ENCODE data around the gene SLC25A45. TPM values are rescaled to one million over a fixed set of nuclear protein-coding genes. Genes with fewer than 3 reads are reported as not detected.

SLC25A45 gene
- total and polyA plus RNA-seq, 2 donors (not counting 1 experiment from before 2014, with no cell fraction given): 16.4 to 80.6 TPM

Other genes starting within 250 kb of the SLC25A45 start
- gene SYVN1, start 248.1 kb downstream of the SLC25A45 start, total RNA-seq: 187 and 188 TPM in 2 replicates
- 250 and 282 TPM in 2 replicates for gene SYVN1, start 248.1 kb downstream of the SLC25A45 start, polyA plus RNA-seq
- gene SPDYC, start 212.4 kb downstream of the SLC25A45 start, total RNA-seq: not detected in 2 replicates
- not detected in 2 replicates for gene SPDYC, start 212.4 kb downstream of the SLC25A45 start, polyA plus RNA-seq
- 192 and 202 TPM in 2 replicates for gene CAPN1, start 200.7 kb downstream of the SLC25A45 start, total RNA-seq
- 175 and 192 TPM in 2 replicates for gene CAPN1, start 200.7 kb downstream of the SLC25A45 start, polyA plus RNA-seq
- 28.7 and 33.2 TPM in 2 replicates for gene POLA2, start 120.7 kb downstream of the SLC25A45 start, total RNA-seq
- gene POLA2, start 120.7 kb downstream of the SLC25A45 start, polyA plus RNA-seq: 11.0 and 13.0 TPM in 2 replicates
- 1.1 and 1.5 TPM in 2 replicates for gene CDC42EP2, start 67.8 kb downstream of the SLC25A45 start, total RNA-seq
- 0.69 TPM in 1 of 2 replicates, not detected in the other for gene CDC42EP2, start 67.8 kb downstream of the SLC25A45 start, polyA plus RNA-seq
- gene DPF2, start 48.8 kb downstream of the SLC25A45 start, total RNA-seq: 122 and 124 TPM in 2 replicates
- 40.9 and 66.8 TPM in 2 replicates for gene DPF2, start 48.8 kb downstream of the SLC25A45 start, polyA plus RNA-seq
- 6.1 and 7.5 TPM in 2 replicates for gene TIGD3, start 27.9 kb downstream of the SLC25A45 start, total RNA-seq
- gene TIGD3, start 27.9 kb downstream of the SLC25A45 start, polyA plus RNA-seq: 2.7 and 3.8 TPM in 2 replicates
- 73.6 and 82.5 TPM in 2 replicates for gene FRMD8, start 4.0 kb upstream of the SLC25A45 start, total RNA-seq
- gene FRMD8, start 4.0 kb upstream of the SLC25A45 start, polyA plus RNA-seq: 35.1 and 44.3 TPM in 2 replicates
- 1,620 and 1,642 TPM in 2 replicates for gene NEAT1, start 40.2 kb upstream of the SLC25A45 start, total RNA-seq
- 66.7 and 127 TPM in 2 replicates for gene NEAT1, start 40.2 kb upstream of the SLC25A45 start, polyA plus RNA-seq
- 32,417 and 34,445 TPM in 2 replicates for gene MALAT1, start 116.4 kb upstream of the SLC25A45 start, total RNA-seq
- 461 and 646 TPM in 2 replicates for gene MALAT1, start 116.4 kb upstream of the SLC25A45 start, polyA plus RNA-seq
- gene SCYL1, start 142.4 kb upstream of the SLC25A45 start, total RNA-seq: 72.3 and 85.5 TPM in 2 replicates
- gene SCYL1, start 142.4 kb upstream of the SLC25A45 start, polyA plus RNA-seq: 76.1 and 76.5 TPM in 2 replicates
- gene LTBP3, start 175.7 kb upstream of the SLC25A45 start, total RNA-seq: 69.0 and 69.7 TPM in 2 replicates
- 65.1 and 84.8 TPM in 2 replicates for gene LTBP3, start 175.7 kb upstream of the SLC25A45 start, polyA plus RNA-seq
- 22.1 and 24.0 TPM in 2 replicates for gene ZNRD2, start 187.8 kb upstream of the SLC25A45 start, total RNA-seq
- gene ZNRD2, start 187.8 kb upstream of the SLC25A45 start, polyA plus RNA-seq: 98.0 and 112 TPM in 2 replicates
- 29.7 and 30.4 TPM in 2 replicates for gene FAM89B, start 189.9 kb upstream of the SLC25A45 start, total RNA-seq
- gene FAM89B, start 189.9 kb upstream of the SLC25A45 start, polyA plus RNA-seq: 35.1 and 50.2 TPM in 2 replicates
- 202 and 224 TPM in 2 replicates for gene EHBP1L1, start 193.4 kb upstream of the SLC25A45 start, total RNA-seq
- gene EHBP1L1, start 193.4 kb upstream of the SLC25A45 start, polyA plus RNA-seq: 279 and 313 TPM in 2 replicates
- 3.5 and 3.9 TPM in 2 replicates for gene KCNK7, start 213.2 kb upstream of the SLC25A45 start, total RNA-seq
- 2.2 and 5.8 TPM in 2 replicates for gene KCNK7, start 213.2 kb upstream of the SLC25A45 start, polyA plus RNA-seq
- gene MAP3K11, start 231.6 kb upstream of the SLC25A45 start, total RNA-seq: 97.2 and 99.7 TPM in 2 replicates
- gene MAP3K11, start 231.6 kb upstream of the SLC25A45 start, polyA plus RNA-seq: 40.7 and 67.3 TPM in 2 replicates
- gene PCNX3, start 233.1 kb upstream of the SLC25A45 start, total RNA-seq: 61.4 and 61.5 TPM in 2 replicates
- gene PCNX3, start 233.1 kb upstream of the SLC25A45 start, polyA plus RNA-seq: 56.1 and 62.8 TPM in 2 replicates

Data from B cell (primary cell).